Measurements from ENCODE around the gene MYO7A. TPM values are rescaled to one million over a fixed set of nuclear protein-coding genes. Genes with fewer than 3 reads are reported as not detected.
A peak's percentile ranks its signal among the peaks of the same experiment; 100 is the strongest.

The MYO7A gene
- total and polyA plus RNA-seq, 2 of the 8 experiments (the other 6 are each of a cell fraction or from before 2014, with no cell fraction given) = 1.5 to 1.9 TPM

DNA sequence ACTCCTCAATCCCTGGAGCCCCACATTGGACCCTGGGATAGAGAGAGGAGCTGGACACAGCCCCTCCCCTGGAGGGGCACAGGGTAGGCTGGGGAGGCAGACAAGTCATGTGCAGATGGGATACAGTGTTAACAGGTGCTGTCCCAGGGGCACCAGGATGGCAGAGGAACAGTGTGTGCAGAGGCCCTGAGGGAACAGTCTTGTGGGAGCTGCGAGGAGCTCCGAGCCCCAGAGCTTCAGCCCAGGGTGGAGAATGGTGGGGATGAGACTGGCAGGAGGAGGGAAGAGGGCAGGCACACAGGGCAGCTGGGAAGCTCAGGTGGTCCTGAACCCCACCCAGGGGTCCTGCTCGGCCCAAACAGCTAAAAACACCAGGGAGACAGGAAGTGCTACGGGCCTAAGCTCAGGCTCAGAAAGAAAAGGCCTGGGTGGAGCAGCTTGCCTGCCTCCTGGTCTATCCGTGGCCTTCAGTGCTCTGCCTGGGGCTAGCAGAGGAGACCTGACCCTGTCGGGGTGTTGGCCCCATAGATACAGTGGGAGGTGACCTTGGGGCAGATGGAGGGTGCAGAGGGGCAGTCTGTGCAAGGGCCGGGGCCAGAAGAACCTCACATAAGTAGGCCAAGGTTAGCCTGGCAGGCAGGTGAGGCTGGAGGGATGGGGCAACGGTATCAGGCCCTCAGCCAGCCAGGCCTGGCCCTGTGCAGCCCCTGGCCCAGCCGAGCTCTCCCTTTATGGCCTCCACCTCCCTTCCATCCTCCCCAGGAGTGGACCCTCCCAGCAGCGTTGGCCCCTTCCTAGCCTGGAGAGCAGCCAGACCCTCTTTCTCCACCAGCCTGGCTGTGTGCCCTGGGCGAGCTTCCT lies 45.8 kb upstream of the MYO7A start:
- ChIA-PET POLR2A (ENCODE audit: partially characterized antibody) (interaction anchor here (0.9 to 1.4 kb wide), 2 partner anchors 9 to 14 kb away, joined by 3 to 4 read pairs; no protein-coding TSS in a partner anchor), CTCF (ENCODE audit: partially characterized antibody) (interaction anchor here (0.9 to 8.4 kb wide), 14 partner anchors 10 to 360 kb away, joined by 3 to 95 read pairs (median 4); partner anchors contain the start of genes MYO7A and OMP)
- 87% methylated on average over 11 of the region's 11 CpGs; no CpG with 5 or more reads in 1 of the 2 experiments for WGBS, 2 experiments (ENCODE audit: extremely low coverage in 1 of 2, insufficient coverage in 1 of 2, insufficient read length in 1 of 2, insufficient replicate concordance in 2 of 2, low coverage in 1 of 2, low lambda C conversion rate in 2 of 2, missing lambda C conversion rate in 1 of 2)

More for the DNA sequence above, 45.8 kb upstream of the MYO7A start:
- no peak overlapping the region for H2AFZ ChIP-seq (ENCODE audit: low read length)
- H3K56ac ChIP-seq (replicated peaks; ENCODE audit: insufficient read length, low read depth, low read length) = no peak overlapping the region
- H3K4me1 ChIP-seq (replicated peaks in 1 of 4; ENCODE audit: control insufficient read depth in 3 of 4, insufficient read depth in 4 of 4, low read length in 3 of 4) = peaks cover 0 to 2% (median 0%) of the 10 kb centered on the region in 4 experiments; a peak in 2 of 7 replicates
- H3K4me2 ChIP-seq (ENCODE audit: insufficient read depth in 1 of 2, low read depth in 2 of 2, low read length in 2 of 2) = no peak overlapping the region
- no peak overlapping the region for H3K9ac ChIP-seq (replicated peaks in 1 of 4; ENCODE audit: extremely low read depth in 1 of 4, low read depth in 3 of 4, low read length in 3 of 4)
- no peak for DNase-seq (ENCODE audit: low read depth in 1 of 2, low spot score in 2 of 2)
- peak overlapping the region; percentile 16; the same call in 1 of the 2 replicates for H2BK5ac ChIP-seq (ENCODE audit: low read depth, low read length)
- H2BK12ac ChIP-seq (ENCODE audit: low read depth, low read length) = no peak overlapping the region
- H3K4me3 ChIP-seq (ENCODE audit: extremely low read depth in 1 of 4, insufficient read depth in 2 of 4, low read depth in 3 of 4, low read length in 4 of 4) = no peak overlapping the region
- H4K5ac ChIP-seq (ENCODE audit: insufficient read length, low read depth, low read length) = no peak overlapping the region
- H4K8ac ChIP-seq (ENCODE audit: extremely low read depth, insufficient read depth, low read length) = peak overlapping the region; percentile 82; the same call in 1 of the 2 replicates
- H2BK20ac ChIP-seq (ENCODE audit: low read length) = no peak overlapping the region
- no peak overlapping the region for H3K18ac ChIP-seq (ENCODE audit: extremely low read depth, low read length)
- H3K9me3 ChIP-seq (ENCODE audit: insufficient read depth in 2 of 2, low read depth in 1 of 2, low read length in 1 of 2) = no peaks in the 10 kb centered on the region
- H3K27ac ChIP-seq (ENCODE audit: low read depth, low read length) = no peak overlapping the region
- no peak overlapping the region for H3K23ac ChIP-seq (ENCODE audit: insufficient read length)
- H2BK120ac ChIP-seq (replicated peaks; ENCODE audit: low read depth, low read length) = no peak overlapping the region
- H2BK15ac ChIP-seq (ENCODE audit: low read length) = no peak overlapping the region
- no peak overlapping the region for H3K4ac ChIP-seq (replicated peaks; ENCODE audit: insufficient read length, low read depth, low read length)
- no peaks in the 10 kb centered on the region; the same call in 1 of the 2 replicates for H3K79me1 ChIP-seq (ENCODE audit: low read depth, low read length)
- TF ChIP-seq SP1 (IDR thresholded peaks at IDR 0.05; ENCODE audit: low read depth, low read length) (no peak), SRF (IDR thresholded peaks at IDR 0.05; ENCODE audit: low read depth, low read length) (no peak), HDAC6 (IDR thresholded peaks at IDR 0.05; ENCODE audit: low read depth, low read length) (no peak), SIX5 (IDR thresholded peaks at IDR 0.05; ENCODE audit: low read depth, low read length) (no peak), TBP (IDR thresholded peaks at IDR 0.05; ENCODE audit: low read depth, low read length) (no peak), EZH2 (IDR thresholded peaks at IDR 0.05; ENCODE audit: low read depth, low read length, severe bottlenecking) (no peak), GABPA (IDR thresholded peaks at IDR 0.05; ENCODE audit: borderline replicate concordance, insufficient read depth, low read length) (no peak), SUZ12 (IDR thresholded peaks at IDR 0.05; ENCODE audit: low read length) (no peak), BACH1 (IDR thresholded peaks at IDR 0.05; ENCODE audit: low read length) (no peak), RFX5 (IDR thresholded peaks at IDR 0.05; ENCODE audit: borderline replicate concordance, low read depth, low read length) (no peak), NANOG (IDR thresholded peaks at IDR 0.05; ENCODE audit: insufficient read depth, low read depth, low read length, poor library complexity, severe bottlenecking) (no peak)
- FAIRE-seq = no peak
- peaks cover 0 to 5% of the 10 kb centered on the region in 2 experiments for H4K20me1 ChIP-seq (replicated peaks in 1 of 2; ENCODE audit: control insufficient read depth in 1 of 2, insufficient read depth in 2 of 2, low read length in 2 of 2)
- no peak overlapping the region for H4K91ac ChIP-seq (replicated peaks; ENCODE audit: insufficient read length, low read length)
- H3K27me3 ChIP-seq (replicated peaks in 1 of 4; ENCODE audit: control insufficient read depth in 3 of 4, extremely low read depth in 1 of 4, insufficient read depth in 3 of 4, low read length in 3 of 4) = no peaks in the 10 kb centered on the region
- H3K79me2 ChIP-seq (ENCODE audit: control insufficient read depth in 1 of 2, insufficient read depth in 2 of 2, low read length in 2 of 2) = no peaks in the 10 kb centered on the region
- H3K36me3 ChIP-seq (ENCODE audit: control insufficient read depth in 2 of 4, insufficient read depth in 4 of 4, low read length in 3 of 4) = no peaks in the 10 kb centered on the region
- no peaks in the 10 kb centered on the region for H3K23me2 ChIP-seq (ENCODE audit: low read depth, low read length)
- no peak overlapping the region for H3K14ac ChIP-seq (ENCODE audit: insufficient read length)
- H2AK5ac ChIP-seq (ENCODE audit: low read depth, low read length) = no peak overlapping the region; the same call in 1 of the 2 replicates
